LoVo (cell line): ENCODE data around the gene SLC39A13.

Source experiments
- DNase-seq: peaks from one replicate; pipeline ENCODE4 v3.0.0-alpha.2; 2016; ENCODE audit warnings: low spot score

SLC39A13 gene

DNA sequence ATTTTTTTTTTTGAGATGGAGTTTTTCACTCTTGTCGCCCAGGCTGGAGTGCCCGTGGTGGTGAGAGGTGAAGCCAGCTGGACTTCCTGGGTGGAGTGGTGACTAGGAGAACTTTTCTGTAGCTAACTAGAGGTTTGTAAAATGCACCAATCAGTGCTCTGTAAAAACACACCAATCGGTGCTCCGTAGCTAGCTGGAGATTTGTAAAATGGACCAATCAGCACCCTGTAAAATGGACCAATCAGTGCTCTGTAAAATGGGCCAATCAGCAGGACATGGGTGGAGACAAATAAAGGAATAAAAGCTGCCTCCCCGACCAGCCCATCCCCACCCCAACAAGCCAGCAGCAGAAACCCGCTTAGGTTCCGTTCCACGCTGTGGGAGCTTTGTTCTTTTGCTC, 45.0 kb downstream of the SLC39A13 start:
- no peak for DNase-seq

DNA sequence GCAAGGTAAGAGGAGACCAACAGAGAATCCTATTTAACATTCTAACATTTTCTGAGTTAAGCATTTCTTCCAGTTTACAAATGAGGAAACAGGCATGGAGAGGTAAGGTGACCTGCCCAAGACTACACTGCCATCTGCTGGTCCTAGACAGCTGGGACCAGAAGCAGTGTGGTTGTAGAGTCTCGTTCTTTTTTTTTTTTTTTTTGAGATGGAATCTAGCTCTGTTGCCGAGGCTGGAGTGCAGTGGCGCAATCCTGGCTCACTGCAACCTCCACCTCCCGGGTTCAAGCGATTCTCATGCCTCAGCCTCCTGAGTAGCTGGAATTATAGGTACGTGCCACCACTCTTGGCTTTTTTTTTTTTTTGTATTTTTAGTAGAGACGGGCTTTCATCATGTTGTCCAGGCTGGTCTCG, 45.9 kb downstream of the SLC39A13 start:
- peak; percentile 73 for DNase-seq

DNA sequence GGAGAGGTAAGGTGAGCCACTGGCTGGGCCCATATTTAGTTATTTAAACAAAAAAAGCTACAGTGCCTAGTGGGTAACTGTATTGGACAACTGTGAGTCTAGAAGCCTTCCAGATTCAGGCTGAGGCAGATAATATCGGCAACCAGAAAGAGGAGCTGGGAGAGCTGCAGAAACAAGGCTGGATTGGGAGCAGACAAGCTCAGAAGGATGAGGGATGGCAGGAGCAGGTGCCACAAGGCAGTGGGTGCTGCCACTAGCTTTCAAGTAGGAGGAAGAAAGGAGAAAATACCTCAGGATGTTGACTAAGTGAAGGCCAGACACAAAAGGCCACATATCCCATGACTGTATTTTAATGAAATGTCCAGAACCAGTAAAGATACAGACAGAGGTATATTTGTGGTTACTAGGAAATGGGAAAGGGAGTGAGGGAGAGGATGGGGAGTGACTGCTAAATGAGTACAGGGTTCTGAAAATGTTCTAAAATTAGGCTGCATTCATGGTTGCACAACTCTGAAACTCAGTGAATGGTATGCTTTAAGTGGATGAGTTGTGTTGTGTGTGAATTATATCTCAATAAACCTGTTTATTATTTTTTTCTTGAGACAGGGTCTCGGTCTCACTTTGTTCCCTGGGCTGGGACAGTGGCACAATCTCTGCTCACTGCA, 52.3 kb downstream of the SLC39A13 start:
- DNase-seq = no peak

DNA sequence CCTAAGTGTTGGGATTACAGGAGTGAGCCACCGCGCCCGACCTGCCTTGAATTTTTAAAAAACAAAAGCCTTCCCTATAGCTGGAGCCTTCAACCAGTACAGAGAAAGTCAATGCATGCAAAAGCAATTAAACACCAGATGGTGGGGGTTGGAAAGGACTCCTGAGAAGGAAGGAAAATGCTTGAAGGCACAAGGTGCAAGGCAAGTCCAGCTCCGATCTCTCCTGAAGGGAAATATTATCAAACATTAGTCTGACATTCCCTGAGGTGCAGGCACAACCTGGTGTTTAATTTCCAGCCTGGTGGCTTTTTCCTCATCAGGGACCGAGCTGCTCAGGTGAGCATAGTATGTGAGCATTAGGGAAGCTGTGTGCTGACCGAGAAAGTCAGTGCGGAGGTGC, 53.5 kb downstream of the SLC39A13 start:
- no peak for DNase-seq

DNA sequence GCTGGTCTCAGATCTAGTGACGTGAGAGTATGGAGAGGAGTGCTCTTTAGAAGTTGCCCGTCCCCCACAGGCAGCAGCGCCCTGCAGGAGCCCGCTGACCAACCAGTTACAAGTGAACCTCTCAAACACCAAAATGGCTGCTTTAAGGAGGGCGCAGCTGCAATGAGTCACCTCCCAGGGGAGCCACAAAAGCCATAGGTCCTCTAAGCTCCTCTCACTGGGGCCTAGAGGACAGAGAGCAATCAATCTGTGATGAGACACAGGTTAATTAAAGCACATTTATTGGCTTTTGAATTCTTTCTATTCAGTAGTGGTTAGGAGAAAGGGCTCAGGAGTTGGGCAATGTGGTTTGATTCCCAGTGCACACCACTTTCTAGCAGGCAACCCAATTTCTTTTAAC, 56.1 kb downstream of the SLC39A13 start:
- DNase-seq = no peak
